Nephron (organoid): ENCODE data around the gene PLEKHH1.
"Not testable (repeated sequence)": the region's sequence is repeated elsewhere in the genome, so short reads cannot be mapped to it uniquely, and the experiment has no call there.

Source experiments
- H3K27ac Mint-ChIP-seq, 3 experiments: 2 replicates each; pipeline ENCODE4 v1.8.0; 2020; ENCODE audit warnings: mixed read lengths in 3 of 3, mild to moderate bottlenecking in 2 of 3, moderate library complexity in 1 of 3
- H3K27me3 Mint-ChIP-seq: 2 replicates; pipeline ENCODE4 v1.8.0; 2021; ENCODE audit warnings: low read depth, mild to moderate bottlenecking, moderate library complexity, mixed read lengths
- H3K36me3 Mint-ChIP-seq: 2 replicates; pipeline ENCODE4 v1.8.0; 2020; ENCODE audit warnings: low read depth, mixed read lengths
- H3K4me1 Mint-ChIP-seq: 2 replicates; pipeline ENCODE4 v1.8.0; 2020; ENCODE audit warnings: mixed read lengths
- H3K4me3 Mint-ChIP-seq, 3 experiments: 2 replicates each; pipeline ENCODE4 v1.8.0; 2020; ENCODE audit warnings: mild to moderate bottlenecking in 3 of 3, mixed read lengths in 3 of 3, moderate library complexity in 2 of 3
- H3K9me3 Mint-ChIP-seq: 2 replicates; pipeline ENCODE4 v1.8.0; 2020; ENCODE audit warnings: mixed read lengths
- TF ChIP-seq, protein P1 (sequence below), 3 experiments: fragments of 200-600 bp; sonication (generic); IDR thresholded peaks; one replicate each; pipeline ENCODE4 v1.5.0; 2021; ENCODE audit warnings: antibody characterized with exemption in 3 of 3; ENCODE audit not compliant: unreplicated experiment in 3 of 3

Gene PLEKHH1

DNA sequence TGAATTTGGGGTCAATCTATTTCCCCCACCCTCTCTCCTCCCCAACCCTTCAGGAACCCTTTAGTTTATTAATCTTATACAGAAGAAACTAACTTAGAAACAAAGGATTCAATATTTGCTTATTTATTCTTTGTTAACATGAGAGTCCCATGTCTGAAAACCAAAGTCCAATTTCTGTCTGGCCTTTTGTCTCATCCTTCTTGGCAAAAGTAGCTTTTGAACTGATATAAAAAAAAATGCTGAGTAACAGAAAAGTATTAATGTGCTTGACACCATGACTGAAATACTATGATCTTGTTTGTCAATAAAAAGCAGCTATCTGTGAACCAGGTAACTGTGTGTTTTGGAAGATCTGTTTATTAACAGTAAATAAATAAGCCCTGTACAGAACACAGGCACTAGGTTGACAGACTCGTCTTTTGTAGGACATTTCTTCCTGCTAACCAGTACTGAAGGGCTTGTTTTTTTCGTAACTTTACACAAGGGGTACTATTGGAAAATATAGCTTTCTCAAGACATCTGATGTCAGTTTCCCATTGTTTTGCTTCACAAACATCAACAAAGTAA, 56.2 kb downstream of the PLEKHH1 start:
- Mint-ChIP-seq H3K4me1 (no peaks in the 10 kb centered on the region), H3K4me3 (no peak overlapping the region), H3K36me3 (peaks cover 31% of the 10 kb centered on the region), H3K27me3 (no peaks in the 10 kb centered on the region), H3K27ac (no peak overlapping the region), H3K9me3 (no peaks in the 10 kb centered on the region)
- TF ChIP-seq, protein P1, sequence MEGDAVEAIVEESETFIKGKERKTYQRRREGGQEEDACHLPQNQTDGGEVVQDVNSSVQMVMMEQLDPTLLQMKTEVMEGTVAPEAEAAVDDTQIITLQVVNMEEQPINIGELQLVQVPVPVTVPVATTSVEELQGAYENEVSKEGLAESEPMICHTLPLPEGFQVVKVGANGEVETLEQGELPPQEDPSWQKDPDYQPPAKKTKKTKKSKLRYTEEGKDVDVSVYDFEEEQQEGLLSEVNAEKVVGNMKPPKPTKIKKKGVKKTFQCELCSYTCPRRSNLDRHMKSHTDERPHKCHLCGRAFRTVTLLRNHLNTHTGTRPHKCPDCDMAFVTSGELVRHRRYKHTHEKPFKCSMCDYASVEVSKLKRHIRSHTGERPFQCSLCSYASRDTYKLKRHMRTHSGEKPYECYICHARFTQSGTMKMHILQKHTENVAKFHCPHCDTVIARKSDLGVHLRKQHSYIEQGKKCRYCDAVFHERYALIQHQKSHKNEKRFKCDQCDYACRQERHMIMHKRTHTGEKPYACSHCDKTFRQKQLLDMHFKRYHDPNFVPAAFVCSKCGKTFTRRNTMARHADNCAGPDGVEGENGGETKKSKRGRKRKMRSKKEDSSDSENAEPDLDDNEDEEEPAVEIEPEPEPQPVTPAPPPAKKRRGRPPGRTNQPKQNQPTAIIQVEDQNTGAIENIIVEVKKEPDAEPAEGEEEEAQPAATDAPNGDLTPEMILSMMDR (IDR thresholded peaks at IDR 0.05; ENCODE audit: unreplicated experiment in 3 of 3) = no peak

DNA sequence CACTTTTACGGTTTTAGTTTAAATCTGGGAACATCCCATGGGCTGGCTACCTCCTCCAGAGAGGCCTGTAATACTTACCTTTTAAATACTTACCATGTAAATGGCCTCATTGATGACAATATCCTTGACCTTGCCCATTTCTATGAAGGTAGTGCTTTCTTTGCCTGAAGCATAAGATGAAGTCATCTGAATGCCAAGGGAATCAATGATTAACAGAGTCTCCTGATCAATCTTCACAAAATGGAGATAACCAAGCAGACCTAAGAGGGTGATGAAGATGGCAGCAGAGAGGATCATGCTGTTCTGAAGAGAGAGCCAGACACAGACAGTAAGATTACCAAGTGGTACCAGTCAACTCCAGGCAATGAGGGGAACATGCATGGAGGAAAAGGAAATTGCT, 60.6 kb downstream of the PLEKHH1 start:
- peaks cover 25% of the 10 kb centered on the region for H3K36me3 Mint-ChIP-seq
- H3K27ac Mint-ChIP-seq = peak overlapping the region in 1 of 3 experiments; percentile 85
- not testable (repeated sequence) for H3K4me3 Mint-ChIP-seq, H3K4me1 Mint-ChIP-seq, H3K27me3 Mint-ChIP-seq, H3K9me3 Mint-ChIP-seq

DNA sequence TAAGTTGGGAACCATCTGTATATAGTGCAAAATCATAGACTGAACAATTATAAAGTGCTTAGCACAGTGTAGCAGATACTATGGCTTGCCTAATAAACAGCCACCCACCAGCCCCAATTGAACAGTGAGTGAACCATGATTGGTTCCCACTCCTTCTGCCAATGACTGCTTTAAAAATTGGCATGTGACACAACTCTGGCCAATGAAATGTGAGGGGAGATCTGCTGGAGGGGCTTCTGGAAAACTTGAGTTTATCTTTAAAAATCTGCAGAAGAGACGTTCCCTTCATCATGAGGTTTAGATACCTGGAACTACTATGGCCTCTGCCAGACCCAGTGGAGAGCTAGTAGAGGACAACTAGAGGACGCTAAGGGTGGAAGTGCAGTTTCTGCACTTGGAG, 62.3 kb downstream of the PLEKHH1 start:
- no peaks in the 10 kb centered on the region for H3K27me3 Mint-ChIP-seq
- H3K4me3 Mint-ChIP-seq = no peak overlapping the region
- H3K4me1 Mint-ChIP-seq = peaks cover 8% of the 10 kb centered on the region
- peaks cover 19% of the 10 kb centered on the region for H3K36me3 Mint-ChIP-seq
- H3K27ac Mint-ChIP-seq = no peak overlapping the region
- TF ChIP-seq, protein P1 (IDR thresholded peaks at IDR 0.05; ENCODE audit: unreplicated experiment in 3 of 3) = no peak
- no peaks in the 10 kb centered on the region for H3K9me3 Mint-ChIP-seq

DNA sequence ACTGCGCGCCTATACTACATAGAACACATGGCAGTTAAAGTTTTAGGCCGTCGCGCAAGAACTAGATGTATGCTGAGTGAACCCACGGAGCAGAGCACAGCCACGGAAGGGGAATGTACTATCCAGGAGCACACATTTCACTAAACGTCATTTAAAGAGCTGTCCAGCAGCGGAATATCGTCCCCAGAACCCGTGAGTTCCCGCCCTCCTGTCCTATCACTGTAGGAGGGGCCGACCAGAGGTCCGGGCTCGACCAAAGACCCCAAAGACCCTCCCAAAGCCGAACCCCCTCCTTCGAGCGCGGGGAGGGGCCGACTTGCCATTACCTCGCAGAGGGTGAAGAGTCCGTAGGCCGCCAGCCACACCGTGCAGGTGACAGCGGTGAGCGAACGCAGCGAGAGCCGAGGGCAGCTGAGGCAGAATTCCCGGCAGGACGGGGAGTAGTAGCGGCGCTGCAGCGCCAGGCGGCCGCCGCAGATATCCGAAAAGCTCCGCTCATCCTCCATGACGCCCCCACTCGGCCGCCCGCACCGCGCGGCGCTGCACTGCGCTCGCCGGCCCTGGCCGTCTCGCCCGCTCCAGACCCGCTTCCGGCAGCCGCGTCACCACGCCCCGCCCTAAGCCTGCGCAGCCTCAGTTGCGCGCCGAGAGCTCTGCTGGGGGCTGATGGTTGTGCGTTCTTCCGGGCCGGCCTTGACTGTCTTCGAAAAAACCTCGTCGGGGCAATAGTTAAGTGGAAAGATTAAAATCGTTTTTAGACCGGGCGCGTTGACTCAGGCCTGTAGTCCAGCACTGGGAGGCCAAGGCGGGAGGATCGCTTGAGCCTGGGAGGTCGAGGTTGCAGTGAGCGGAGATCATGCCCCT, 66.8 kb downstream of the PLEKHH1 start, which contains the start of gene PIGH:
PIGH (minus strand) TSS at position 571 of the 864 bp plus-strand sequence; CDS start at position 506, 65 bp downstream.
- Mint-ChIP-seq H3K4me1 (peaks cover 8% of the 10 kb centered on the region), H3K36me3 (peaks cover 10% of the 10 kb centered on the region), H3K27ac (peak within 1 kb of the TSS; percentile 88 to 98 (median 98)), H3K9me3 (no peaks in the 10 kb centered on the region), H3K4me3 (peak within 1 kb of the TSS; percentile 95 to 97 (median 95)), H3K27me3 (no peaks in the 10 kb centered on the region)
- TF ChIP-seq, protein P1 (IDR thresholded peaks at IDR 0.05; ENCODE audit: unreplicated experiment in 3 of 3) = peak; percentile 56 to 70 (median 69)

DNA sequence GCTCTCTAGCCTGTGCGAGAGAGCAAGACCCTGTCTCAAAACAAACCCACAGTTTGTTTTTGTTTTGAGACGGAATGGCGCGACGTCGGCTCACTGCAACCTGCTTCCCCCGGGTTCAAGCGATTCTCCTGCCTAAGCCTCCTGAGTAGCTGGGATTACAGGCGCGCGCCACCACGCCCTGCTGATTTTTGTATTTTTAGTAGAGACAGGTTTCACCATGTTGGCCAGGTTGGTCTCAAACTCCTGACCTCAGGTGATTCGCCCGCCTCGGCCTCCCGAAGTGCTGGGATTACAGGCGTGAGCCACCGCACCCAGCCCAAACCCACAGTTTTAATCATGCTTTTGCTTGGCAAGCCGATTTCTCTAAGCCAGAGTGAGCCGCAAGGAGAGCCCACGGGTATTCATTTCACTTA, 67.5 kb downstream of the PLEKHH1 start:
- H3K4me1 Mint-ChIP-seq, H3K9me3 Mint-ChIP-seq: not testable (repeated sequence)

DNA sequence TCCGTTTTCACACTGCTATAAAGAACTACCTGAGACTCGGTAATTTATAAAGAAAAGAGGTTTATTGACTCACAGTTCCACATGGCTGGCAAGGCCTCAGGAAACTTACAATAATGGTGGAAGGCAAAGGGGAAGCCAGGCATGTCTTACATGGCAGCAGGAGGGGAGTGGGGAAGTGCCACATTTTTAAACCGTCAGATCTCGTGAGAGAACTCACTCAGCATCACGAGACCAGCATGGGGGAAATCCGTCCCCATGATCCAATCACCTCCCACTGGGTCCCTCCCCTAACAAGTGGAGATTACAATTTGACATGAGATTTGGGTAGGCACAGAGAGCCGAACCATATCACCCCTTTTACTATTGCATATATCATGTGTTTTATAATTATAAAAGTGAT, 69.0 kb downstream of the PLEKHH1 start:
- H3K36me3 Mint-ChIP-seq = no peaks in the 10 kb centered on the region
- H3K27ac Mint-ChIP-seq = no peak overlapping the region
- no peaks in the 10 kb centered on the region for H3K9me3 Mint-ChIP-seq
- H3K27me3 Mint-ChIP-seq = no peaks in the 10 kb centered on the region
- peaks cover 8% of the 10 kb centered on the region for H3K4me1 Mint-ChIP-seq
- TF ChIP-seq, protein P1 (IDR thresholded peaks at IDR 0.05; ENCODE audit: unreplicated experiment in 3 of 3) = no peak
- peak overlapping the region; percentile 55 to 73 (median 60) for H3K4me3 Mint-ChIP-seq

More for the DNA sequence above, 67.5 kb downstream of the PLEKHH1 start:
- Mint-ChIP-seq H3K4me3 (peak overlapping the region; percentile 95 to 97 (median 95)), H3K27ac (peak overlapping the region; percentile 88 to 98 (median 98))
- not testable (repeated sequence) for H3K36me3 Mint-ChIP-seq, H3K27me3 Mint-ChIP-seq
